Measurements from ENCODE around the gene TIA1.

DNA sequence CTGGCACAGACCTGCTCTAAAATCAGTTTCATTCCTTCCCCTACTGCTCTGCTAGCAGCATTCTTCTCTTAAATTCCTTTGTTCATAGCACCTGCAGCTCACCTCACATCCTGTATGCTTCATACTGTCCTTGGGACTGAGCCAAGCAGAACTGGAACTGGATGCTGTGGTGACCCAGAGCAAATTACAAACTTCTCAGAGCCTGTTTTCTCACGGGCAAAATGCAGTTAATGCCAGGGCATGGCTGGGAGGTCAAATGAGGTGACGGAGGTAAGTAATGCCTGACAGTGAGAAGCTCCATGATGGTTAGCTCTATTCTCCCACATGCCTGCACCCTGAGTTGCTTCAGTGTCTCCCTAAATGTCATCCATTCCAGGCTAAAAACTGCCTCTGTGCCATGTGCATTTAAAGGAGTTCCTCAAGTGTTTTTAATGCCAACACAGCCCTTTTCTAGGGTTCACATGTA, 87.3 kb downstream of the TIA1 start:
- TF ChIP-seq, protein P1, sequence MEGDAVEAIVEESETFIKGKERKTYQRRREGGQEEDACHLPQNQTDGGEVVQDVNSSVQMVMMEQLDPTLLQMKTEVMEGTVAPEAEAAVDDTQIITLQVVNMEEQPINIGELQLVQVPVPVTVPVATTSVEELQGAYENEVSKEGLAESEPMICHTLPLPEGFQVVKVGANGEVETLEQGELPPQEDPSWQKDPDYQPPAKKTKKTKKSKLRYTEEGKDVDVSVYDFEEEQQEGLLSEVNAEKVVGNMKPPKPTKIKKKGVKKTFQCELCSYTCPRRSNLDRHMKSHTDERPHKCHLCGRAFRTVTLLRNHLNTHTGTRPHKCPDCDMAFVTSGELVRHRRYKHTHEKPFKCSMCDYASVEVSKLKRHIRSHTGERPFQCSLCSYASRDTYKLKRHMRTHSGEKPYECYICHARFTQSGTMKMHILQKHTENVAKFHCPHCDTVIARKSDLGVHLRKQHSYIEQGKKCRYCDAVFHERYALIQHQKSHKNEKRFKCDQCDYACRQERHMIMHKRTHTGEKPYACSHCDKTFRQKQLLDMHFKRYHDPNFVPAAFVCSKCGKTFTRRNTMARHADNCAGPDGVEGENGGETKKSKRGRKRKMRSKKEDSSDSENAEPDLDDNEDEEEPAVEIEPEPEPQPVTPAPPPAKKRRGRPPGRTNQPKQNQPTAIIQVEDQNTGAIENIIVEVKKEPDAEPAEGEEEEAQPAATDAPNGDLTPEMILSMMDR (IDR thresholded peaks at IDR 0.05; ENCODE audit: poor library complexity, severe bottlenecking), result no peak
- TF ChIP-seq TAF1 (IDR thresholded peaks at IDR 0.05; ENCODE audit: low read depth) (no peak), POLR2AphosphoS5 (IDR thresholded peaks at IDR 0.05) (no peak), EP300 (conservative IDR thresholded peaks at IDR 0.05; ENCODE audit: poor library complexity, severe bottlenecking) (no peak), EZH2 (IDR thresholded peaks at IDR 0.05; ENCODE audit: borderline replicate concordance, insufficient read depth, low read length, poor library complexity, severe bottlenecking) (no peak), MXI1 (conservative IDR thresholded peaks at IDR 0.05; ENCODE audit: poor library complexity, severe bottlenecking) (no peak), RAD21 (conservative IDR thresholded peaks at IDR 0.05) (no peak), SMC3 (conservative IDR thresholded peaks at IDR 0.05; ENCODE audit: poor library complexity) (no peak)
- TF ChIP-seq, protein P2, sequence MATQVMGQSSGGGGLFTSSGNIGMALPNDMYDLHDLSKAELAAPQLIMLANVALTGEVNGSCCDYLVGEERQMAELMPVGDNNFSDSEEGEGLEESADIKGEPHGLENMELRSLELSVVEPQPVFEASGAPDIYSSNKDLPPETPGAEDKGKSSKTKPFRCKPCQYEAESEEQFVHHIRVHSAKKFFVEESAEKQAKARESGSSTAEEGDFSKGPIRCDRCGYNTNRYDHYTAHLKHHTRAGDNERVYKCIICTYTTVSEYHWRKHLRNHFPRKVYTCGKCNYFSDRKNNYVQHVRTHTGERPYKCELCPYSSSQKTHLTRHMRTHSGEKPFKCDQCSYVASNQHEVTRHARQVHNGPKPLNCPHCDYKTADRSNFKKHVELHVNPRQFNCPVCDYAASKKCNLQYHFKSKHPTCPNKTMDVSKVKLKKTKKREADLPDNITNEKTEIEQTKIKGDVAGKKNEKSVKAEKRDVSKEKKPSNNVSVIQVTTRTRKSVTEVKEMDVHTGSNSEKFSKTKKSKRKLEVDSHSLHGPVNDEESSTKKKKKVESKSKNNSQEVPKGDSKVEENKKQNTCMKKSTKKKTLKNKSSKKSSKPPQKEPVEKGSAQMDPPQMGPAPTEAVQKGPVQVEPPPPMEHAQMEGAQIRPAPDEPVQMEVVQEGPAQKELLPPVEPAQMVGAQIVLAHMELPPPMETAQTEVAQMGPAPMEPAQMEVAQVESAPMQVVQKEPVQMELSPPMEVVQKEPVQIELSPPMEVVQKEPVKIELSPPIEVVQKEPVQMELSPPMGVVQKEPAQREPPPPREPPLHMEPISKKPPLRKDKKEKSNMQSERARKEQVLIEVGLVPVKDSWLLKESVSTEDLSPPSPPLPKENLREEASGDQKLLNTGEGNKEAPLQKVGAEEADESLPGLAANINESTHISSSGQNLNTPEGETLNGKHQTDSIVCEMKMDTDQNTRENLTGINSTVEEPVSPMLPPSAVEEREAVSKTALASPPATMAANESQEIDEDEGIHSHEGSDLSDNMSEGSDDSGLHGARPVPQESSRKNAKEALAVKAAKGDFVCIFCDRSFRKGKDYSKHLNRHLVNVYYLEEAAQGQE (IDR thresholded peaks at IDR 0.05; ENCODE audit: borderline replicate concordance), result no peak
